HepG2 (cell line): ENCODE data around the gene ZNF526. TPM values are rescaled to one million over a fixed set of nuclear protein-coding genes. Genes with fewer than 3 reads are reported as not detected.

ENCODE experiments used
- DPF2 ChIP-seq: sonication (generic); formaldehyde crosslinking; IDR thresholded peaks from 2 replicates; pipeline ENCODE4 v1.4.0; 2020; ENCODE audit warnings: mild to moderate bottlenecking, low read depth, missing genetic modification reagents, borderline replicate concordance
- EED ChIP-seq: sonication (generic); formaldehyde crosslinking; IDR thresholded peaks from 2 replicates; pipeline ENCODE4 v1.5.0; 2020; ENCODE audit warnings: mild to moderate bottlenecking, missing genetic modification reagents
- ELF4 ChIP-seq: sonication (generic); formaldehyde crosslinking; IDR thresholded peaks from 2 replicates; pipeline ENCODE4 v1.5.0; 2020; ENCODE audit warnings: missing genetic modification reagents, mild to moderate bottlenecking, moderate library complexity, borderline replicate concordance
- HNF4A ChIP-seq: sonication (generic); formaldehyde crosslinking; IDR thresholded peaks from 2 replicates; pipeline ENCODE4 v1.4.0; 2020; ENCODE audit warnings: missing genetic modification reagents
- KLF11 ChIP-seq: IDR thresholded peaks from 2 replicates; pipeline ENCODE4 v1.6.1; 2016; ENCODE audit warnings: missing compliant biosample characterization
- MAX ChIP-seq: IDR thresholded peaks from 2 replicates; pipeline ENCODE4 v1.6.1; 2012; ENCODE audit warnings: inconsistent platforms
- MEF2D ChIP-seq: sonication (generic); formaldehyde crosslinking; IDR thresholded peaks from 2 replicates; pipeline ENCODE4 v1.5.1; 2020; ENCODE audit warnings: mild to moderate bottlenecking, missing genetic modification reagents
- PCBP2 ChIP-seq: fragments of 200-400 bp; formaldehyde crosslinking; optimal IDR thresholded peaks from 2 replicates; pipeline ENCODE3; 2018; ENCODE audit warnings: low read length, low read depth; ENCODE audit not compliant: poor library complexity, severe bottlenecking
- ZBTB43 ChIP-seq: sonication (generic); formaldehyde crosslinking; conservative IDR thresholded peaks from 2 replicates; pipeline ENCODE4 v1.4.0; 2020; ENCODE audit warnings: missing genetic modification reagents
- ZBTB44 ChIP-seq: sonication (generic); formaldehyde crosslinking; IDR thresholded peaks from 2 replicates; pipeline ENCODE4 v1.4.0; 2020; ENCODE audit warnings: missing genetic modification reagents
- ZKSCAN1 ChIP-seq: fragments of 150-350 bp; IDR thresholded peaks from 2 replicates; pipeline ENCODE4 v1.6.1; 2014; ENCODE audit warnings: low read length
- ZNF331 ChIP-seq: sonication (generic); formaldehyde crosslinking; IDR thresholded peaks from 2 replicates; pipeline ENCODE4 v1.4.0; 2020; ENCODE audit warnings: missing genetic modification reagents
- ZNF460 ChIP-seq: sonication (generic); formaldehyde crosslinking; IDR thresholded peaks from 2 replicates; pipeline ENCODE4 v1.5.1; 2020; ENCODE audit warnings: missing genetic modification reagents, mild to moderate bottlenecking, borderline replicate concordance
- ZNF652 ChIP-seq: IDR thresholded peaks from 2 replicates; pipeline ENCODE4 v1.6.1; 2016; ENCODE audit warnings: low read depth, borderline replicate concordance
- polyA plus RNA-seq, 8 experiments: library from polyadenylated mRNA; depleted of rRNA in 3 of 8; stranded (reverse) in 7 of 8; unstranded in 1 of 8; fragments of >200 nt; fragmentation: Illumina TruSeq in 4 of 8; extraction: Trizol in 4 of 8; gene quantifications; 2 replicates each; pipeline versions ENCODE4 v1.2.1 to v1.2.3, GENCODE V29; 2011 to 2016; ENCODE audit warnings: low read depth in 4 of 8, missing spikeins in 1 of 8, mixed read lengths in 1 of 8; ENCODE audit not compliant: insufficient read depth in 1 of 8
- total RNA-seq, 5 experiments: library from RNA; depleted of rRNA; stranded (reverse); fragments of >200 nt; fragmentation: Illumina TruSeq; extraction: Trizol; gene quantifications; 2 replicates each; pipeline ENCODE4 v1.2.3, GENCODE V29; 2016; ENCODE audit warnings: low read depth in 1 of 5
- TF ChIP-seq, protein P1 (sequence below), 2 experiments: sonication (generic) in 1 of 2; formaldehyde crosslinking in 1 of 2; IDR thresholded peaks; 2 replicates each; pipeline versions ENCODE4 v1.6.1 to v1.9.0; 2014 to 2022; ENCODE audit warnings: antibody characterized with exemption in 1 of 2, borderline replicate concordance in 1 of 2, inconsistent platforms in 1 of 2, low read depth in 1 of 2, missing genetic modification reagents in 1 of 2
- TF ChIP-seq, protein P2 (sequence below): IDR thresholded peaks from 2 replicates; pipeline ENCODE4 v1.6.1; 2016
- TF ChIP-seq, protein P3 (sequence below): sonication (generic); formaldehyde crosslinking; conservative IDR thresholded peaks from 2 replicates; pipeline ENCODE4 v1.8.0; 2022; ENCODE audit warnings: missing genetic modification reagents
- TF ChIP-seq, protein P4 (sequence below): sonication (generic); formaldehyde crosslinking; IDR thresholded peaks from 2 replicates; pipeline ENCODE4 v1.8.1; 2023; ENCODE audit warnings: mild to moderate bottlenecking, missing genetic modification reagents

The ZNF526 gene
- total and polyA plus RNA-seq, 2 of the 13 experiments (the other 11 are each of a cell fraction or from before 2014, with no cell fraction given), result 3.3 to 8.4 TPM

GRCh38 chr19:42271045-42271419 lies 50.9 kb downstream of the ZNF526 start (continued):
- TF ChIP-seq, protein P1, sequence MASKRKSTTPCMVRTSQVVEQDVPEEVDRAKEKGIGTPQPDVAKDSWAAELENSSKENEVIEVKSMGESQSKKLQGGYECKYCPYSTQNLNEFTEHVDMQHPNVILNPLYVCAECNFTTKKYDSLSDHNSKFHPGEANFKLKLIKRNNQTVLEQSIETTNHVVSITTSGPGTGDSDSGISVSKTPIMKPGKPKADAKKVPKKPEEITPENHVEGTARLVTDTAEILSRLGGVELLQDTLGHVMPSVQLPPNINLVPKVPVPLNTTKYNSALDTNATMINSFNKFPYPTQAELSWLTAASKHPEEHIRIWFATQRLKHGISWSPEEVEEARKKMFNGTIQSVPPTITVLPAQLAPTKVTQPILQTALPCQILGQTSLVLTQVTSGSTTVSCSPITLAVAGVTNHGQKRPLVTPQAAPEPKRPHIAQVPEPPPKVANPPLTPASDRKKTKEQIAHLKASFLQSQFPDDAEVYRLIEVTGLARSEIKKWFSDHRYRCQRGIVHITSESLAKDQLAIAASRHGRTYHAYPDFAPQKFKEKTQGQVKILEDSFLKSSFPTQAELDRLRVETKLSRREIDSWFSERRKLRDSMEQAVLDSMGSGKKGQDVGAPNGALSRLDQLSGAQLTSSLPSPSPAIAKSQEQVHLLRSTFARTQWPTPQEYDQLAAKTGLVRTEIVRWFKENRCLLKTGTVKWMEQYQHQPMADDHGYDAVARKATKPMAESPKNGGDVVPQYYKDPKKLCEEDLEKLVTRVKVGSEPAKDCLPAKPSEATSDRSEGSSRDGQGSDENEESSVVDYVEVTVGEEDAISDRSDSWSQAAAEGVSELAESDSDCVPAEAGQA (IDR thresholded peaks at IDR 0.05; ENCODE audit: low read depth), result no peak
- TF ChIP-seq, protein P1 (CRISPR knock-in tag; IDR thresholded peaks at IDR 0.05; ENCODE audit: borderline replicate concordance), result no peak
- no peak for TF ChIP-seq EED (CRISPR knock-in tag)
- no peak for TF ChIP-seq ZNF331 (CRISPR knock-in tag)
- no peak for TF ChIP-seq MEF2D (CRISPR knock-in tag)
- 0 out of 2 replicates have a peak, but pooled peaks have one; percentile 39 for TF ChIP-seq ZBTB43 (CRISPR knock-in tag)
- no peak for TF ChIP-seq PCBP2
- TF ChIP-seq ZNF460 (CRISPR knock-in tag), result no peak
- no peak for TF ChIP-seq ZKSCAN1
- TF ChIP-seq HNF4A (CRISPR knock-in tag), result peak; percentile 40; the same call in 1 of the 2 replicates
- TF ChIP-seq, protein P2, sequence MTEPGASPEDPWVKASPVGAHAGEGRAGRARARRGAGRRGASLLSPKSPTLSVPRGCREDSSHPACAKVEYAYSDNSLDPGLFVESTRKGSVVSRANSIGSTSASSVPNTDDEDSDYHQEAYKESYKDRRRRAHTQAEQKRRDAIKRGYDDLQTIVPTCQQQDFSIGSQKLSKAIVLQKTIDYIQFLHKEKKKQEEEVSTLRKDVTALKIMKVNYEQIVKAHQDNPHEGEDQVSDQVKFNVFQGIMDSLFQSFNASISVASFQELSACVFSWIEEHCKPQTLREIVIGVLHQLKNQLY, result peak; percentile 73; the same call in 1 of the 2 replicates
- TF ChIP-seq, protein P3, sequence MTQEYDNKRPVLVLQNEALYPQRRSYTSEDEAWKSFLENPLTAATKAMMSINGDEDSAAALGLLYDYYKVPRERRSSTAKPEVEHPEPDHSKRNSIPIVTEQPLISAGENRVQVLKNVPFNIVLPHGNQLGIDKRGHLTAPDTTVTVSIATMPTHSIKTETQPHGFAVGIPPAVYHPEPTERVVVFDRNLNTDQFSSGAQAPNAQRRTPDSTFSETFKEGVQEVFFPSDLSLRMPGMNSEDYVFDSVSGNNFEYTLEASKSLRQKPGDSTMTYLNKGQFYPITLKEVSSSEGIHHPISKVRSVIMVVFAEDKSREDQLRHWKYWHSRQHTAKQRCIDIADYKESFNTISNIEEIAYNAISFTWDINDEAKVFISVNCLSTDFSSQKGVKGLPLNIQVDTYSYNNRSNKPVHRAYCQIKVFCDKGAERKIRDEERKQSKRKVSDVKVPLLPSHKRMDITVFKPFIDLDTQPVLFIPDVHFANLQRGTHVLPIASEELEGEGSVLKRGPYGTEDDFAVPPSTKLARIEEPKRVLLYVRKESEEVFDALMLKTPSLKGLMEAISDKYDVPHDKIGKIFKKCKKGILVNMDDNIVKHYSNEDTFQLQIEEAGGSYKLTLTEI (CRISPR knock-in tag), result no peak
- no peak for TF ChIP-seq ZNF652 (CRISPR knock-in tag)
- TF ChIP-seq ELF4 (CRISPR knock-in tag), result no peak
- TF ChIP-seq, protein P4, sequence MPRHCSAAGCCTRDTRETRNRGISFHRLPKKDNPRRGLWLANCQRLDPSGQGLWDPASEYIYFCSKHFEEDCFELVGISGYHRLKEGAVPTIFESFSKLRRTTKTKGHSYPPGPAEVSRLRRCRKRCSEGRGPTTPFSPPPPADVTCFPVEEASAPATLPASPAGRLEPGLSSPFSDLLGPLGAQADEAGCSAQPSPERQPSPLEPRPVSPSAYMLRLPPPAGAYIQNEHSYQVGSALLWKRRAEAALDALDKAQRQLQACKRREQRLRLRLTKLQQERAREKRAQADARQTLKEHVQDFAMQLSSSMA, result no peak
- 0 out of 2 replicates have a peak, but pooled peaks have one; percentile 27 for TF ChIP-seq MAX
- no peak for TF ChIP-seq KLF11 (CRISPR knock-in tag)
- no peak for TF ChIP-seq ZBTB44 (CRISPR knock-in tag)
- TF ChIP-seq DPF2 (CRISPR knock-in tag), result 0 out of 2 replicates have a peak, but pooled peaks have one; percentile 12
